SK-N-MC (cell line): Measurements from ENCODE around the gene LEFTY2.
"Not testable (repeated sequence)": the region's sequence is repeated elsewhere in the genome, so short reads cannot be mapped to it uniquely, and the experiment has no call there.

ENCODE experiments used
- DNase-seq: peaks from one replicate; pipeline ENCODE4 v3.0.0-alpha.2; 2011; ENCODE audit warnings: low read depth, low spot score
- H3K27ac ChIP-seq: fragments of 200-600 bp; sonication (generic); 2 replicates; pipeline ENCODE4 v1.5.1; 2016; ENCODE audit warnings: mixed run types
- H3K36me3 ChIP-seq: fragments of 200-600 bp; sonication (generic); 2 replicates; pipeline ENCODE4 v1.6.1; 2017; ENCODE audit warnings: antibody characterized with exemption, low read length, mixed read lengths; ENCODE audit not compliant: insufficient read depth
- H3K4me3 ChIP-seq: fragments of 200-600 bp; sonication (generic); 2 replicates; pipeline ENCODE4 v1.5.1; 2016
- H3K9ac ChIP-seq: fragments of 200-600 bp; sonication (generic); 2 replicates; pipeline ENCODE4 v1.8.0; 2017; ENCODE audit warnings: mixed run types, mixed read lengths; ENCODE audit not compliant: insufficient read length
- H3K9me3 ChIP-seq: fragments of 200-600 bp; sonication (generic); 2 replicates; pipeline ENCODE4 v1.6.1; 2017; ENCODE audit warnings: low read depth, mild to moderate bottlenecking, antibody characterized with exemption, low read length, moderate library complexity, mixed read lengths
- EZH2 ChIP-seq: fragments of 200-600 bp; sonication (generic); IDR thresholded peaks from one replicate; pipeline ENCODE4 v1.6.1; 2017; ENCODE audit warnings: antibody characterized with exemption
- FOXP2 ChIP-seq: optimal IDR thresholded peaks from 2 replicates; pipeline ENCODE3; 2011; ENCODE audit warnings: mild to moderate bottlenecking, moderate library complexity; ENCODE audit not compliant: insufficient read depth; ENCODE audit errors: extremely low read length, control extremely low read depth
- POLR2AphosphoS5 ChIP-seq: IDR thresholded peaks from 2 replicates; pipeline ENCODE4 v1.6.1; 2012; ENCODE audit warnings: mild to moderate bottlenecking, low read depth, low read length, borderline replicate concordance

The LEFTY2 gene, protein sequence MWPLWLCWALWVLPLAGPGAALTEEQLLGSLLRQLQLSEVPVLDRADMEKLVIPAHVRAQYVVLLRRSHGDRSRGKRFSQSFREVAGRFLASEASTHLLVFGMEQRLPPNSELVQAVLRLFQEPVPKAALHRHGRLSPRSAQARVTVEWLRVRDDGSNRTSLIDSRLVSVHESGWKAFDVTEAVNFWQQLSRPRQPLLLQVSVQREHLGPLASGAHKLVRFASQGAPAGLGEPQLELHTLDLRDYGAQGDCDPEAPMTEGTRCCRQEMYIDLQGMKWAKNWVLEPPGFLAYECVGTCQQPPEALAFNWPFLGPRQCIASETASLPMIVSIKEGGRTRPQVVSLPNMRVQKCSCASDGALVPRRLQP

DNA sequence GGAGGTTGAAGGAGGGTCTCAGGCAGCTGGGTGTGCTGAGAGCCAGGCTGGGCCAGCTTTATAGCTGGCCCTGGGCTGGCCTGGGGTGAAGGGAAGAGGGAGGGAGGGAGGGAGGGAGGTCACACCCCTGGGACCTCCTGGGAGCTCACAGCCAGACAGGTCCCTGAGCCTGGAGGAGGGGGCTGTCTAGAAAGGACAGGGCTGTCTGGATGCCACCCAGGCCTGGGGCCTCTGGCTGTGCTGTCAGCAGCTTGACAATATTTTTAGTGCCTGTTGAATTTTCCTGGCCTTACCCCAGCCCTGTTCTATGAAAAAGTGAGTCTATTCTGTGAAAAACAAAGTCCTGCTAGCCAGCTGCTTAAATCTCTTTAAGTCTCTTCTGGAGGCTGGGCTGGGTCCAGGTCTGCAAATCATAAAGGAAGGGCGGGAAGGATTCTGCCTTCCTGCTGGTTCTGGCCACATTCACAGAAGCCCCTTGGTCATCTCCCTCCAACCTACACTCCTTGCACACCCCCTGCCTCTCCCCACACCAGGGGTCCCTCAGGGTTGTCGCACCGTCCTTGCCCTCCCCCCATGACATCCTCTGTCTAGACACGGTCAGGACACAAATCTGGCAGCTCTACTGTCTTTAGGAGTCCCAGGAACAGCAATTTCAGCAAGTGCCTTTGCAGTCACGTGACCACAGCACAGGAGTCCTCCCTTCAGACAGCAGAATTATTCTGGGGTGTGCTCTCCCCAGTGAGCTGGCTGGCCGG lies at the start of gene LEFTY2:
Gene LEFTY2 (minus strand): TSS at position 34 of the 755 bp plus-strand sequence. CDS start 80 bp downstream, outside the sequence.
- no peak within 1 kb of the TSS for H3K27ac ChIP-seq
- no peak for DNase-seq

DNA sequence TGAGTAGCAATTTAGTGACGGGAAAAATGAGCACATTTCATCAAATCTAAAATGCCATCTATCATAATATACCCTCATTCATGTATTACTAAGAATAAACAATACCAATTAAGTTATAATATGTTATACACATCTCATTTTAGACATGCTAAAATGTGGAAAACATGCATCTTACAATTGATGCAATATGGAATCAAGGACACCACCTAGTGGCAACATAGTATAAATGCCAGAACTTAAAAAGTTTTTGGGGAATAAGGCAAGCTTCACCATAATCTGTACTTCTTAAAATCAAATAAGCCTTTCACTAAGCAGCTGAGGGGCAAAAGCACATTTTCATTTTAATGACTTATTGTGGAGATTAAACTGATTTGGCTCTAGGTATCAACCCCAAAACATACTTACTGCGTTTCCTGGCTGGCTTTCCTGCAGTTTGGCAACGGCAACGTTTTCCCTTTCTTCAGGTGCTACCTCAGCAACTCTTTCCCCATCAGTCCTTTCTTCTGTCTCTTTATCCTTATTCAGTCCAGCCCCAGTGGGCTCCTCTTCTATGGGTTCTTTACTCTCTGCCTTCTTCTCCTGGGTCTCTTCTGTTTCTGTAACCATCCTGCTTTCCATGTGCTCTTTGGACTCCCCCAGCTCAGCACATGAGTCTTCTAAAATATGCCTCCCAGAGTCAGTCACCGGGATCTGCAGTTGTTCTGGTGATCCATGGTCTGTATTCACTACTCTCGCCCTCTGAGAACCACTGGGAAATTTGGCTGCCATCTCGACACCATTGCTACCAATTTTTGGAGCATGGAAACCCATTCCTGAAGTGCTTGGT lies 46.7 kb upstream of the LEFTY2 start:
- TF ChIP-seq POLR2AphosphoS5 (no peak), EZH2 (no peak), FOXP2 (no peak)
- DNase-seq = no peak
- H3K9ac ChIP-seq = no peak overlapping the region
- H3K9me3 ChIP-seq = no peaks in the 10 kb centered on the region
- H3K4me3 ChIP-seq = no peak overlapping the region
- no peak overlapping the region for H3K27ac ChIP-seq
- peaks cover 92% of the 10 kb centered on the region for H3K36me3 ChIP-seq

More for the DNA sequence above, at the start of gene LEFTY2:
- no peak within 1 kb of the TSS for H3K4me3 ChIP-seq
- TF ChIP-seq POLR2AphosphoS5 (no peak), EZH2 (no peak), FOXP2 (no peak)
- H3K9me3 ChIP-seq = no peaks in the 10 kb centered on the region
- H3K36me3 ChIP-seq = no peaks in the 10 kb centered on the region
- no peak within 1 kb of the TSS for H3K9ac ChIP-seq

DNA sequence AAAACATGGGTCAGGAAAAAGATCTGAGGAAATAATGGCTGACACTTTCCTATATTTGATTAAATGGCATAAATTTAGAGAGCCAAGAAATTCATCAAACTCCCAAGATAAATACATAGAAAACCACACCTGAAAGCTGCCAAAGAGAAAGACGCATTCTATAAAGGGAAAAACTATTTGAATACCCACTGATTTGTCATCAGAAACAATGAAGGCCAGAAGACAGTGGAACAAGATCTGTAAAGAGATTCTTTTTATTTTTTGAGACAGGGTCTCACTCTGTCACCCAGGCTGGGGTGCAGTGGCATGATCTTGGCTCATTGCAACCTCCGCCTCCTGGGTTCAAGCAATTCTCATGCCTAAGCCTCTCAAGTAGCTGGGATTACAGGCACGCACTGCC lies 40.7 kb upstream of the LEFTY2 start:
- Histone ChIP-seq H3K36me3 (peaks cover 71% of the 10 kb centered on the region), H3K9me3 (peaks cover 12% of the 10 kb centered on the region), H3K27ac (no peak overlapping the region), H3K4me3 (no peak overlapping the region), H3K9ac (no peak overlapping the region)
- no peak for DNase-seq
- no peak for TF ChIP-seq EZH2
- TF ChIP-seq FOXP2 = no peak
- no peak for TF ChIP-seq POLR2AphosphoS5

DNA sequence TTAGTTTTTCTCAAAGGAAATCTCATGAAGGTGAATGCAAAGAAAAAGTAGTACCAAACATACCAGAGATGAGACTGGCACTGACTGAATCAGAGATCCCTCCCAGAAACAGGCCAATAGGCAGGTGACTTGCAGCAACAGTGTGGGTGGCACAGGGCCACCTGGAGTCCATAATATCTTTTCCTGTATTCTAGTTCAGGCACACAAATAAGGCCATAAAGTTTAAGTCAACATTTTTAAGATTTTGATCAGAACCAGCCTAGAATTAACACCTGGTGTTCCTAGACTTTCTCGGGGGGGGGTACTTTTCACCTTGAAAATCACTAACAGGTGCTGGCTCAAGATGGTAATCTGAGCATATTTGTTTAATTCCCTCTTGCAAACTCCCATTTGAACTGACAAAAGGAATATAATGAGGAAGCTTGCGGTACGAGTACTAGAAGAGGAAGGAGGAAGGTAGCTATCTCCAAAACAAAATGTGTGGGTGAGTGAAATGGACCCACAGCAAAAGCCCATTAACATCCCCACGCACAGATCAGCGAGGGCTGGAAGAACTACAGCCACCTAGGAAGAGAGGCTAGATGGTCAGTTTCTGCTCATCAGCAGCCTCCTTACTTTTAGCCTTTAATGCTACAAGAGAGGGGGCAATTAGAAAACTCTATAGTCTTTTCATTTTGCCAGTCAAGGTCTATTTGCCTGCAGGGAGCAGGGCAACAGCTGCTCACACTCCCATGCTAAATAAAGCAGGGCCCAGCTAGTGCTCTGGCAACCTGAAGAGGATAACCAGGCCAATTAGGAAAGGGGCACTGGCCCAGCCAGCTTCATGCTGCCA lies 39.2 kb upstream of the LEFTY2 start:
- Histone ChIP-seq H3K9ac (no peak overlapping the region), H3K9me3 (peaks cover 12% of the 10 kb centered on the region), H3K27ac (no peak overlapping the region), H3K4me3 (no peak overlapping the region), H3K36me3 (peaks cover 56% of the 10 kb centered on the region)
- TF ChIP-seq EZH2 (no peak), FOXP2 (no peak), POLR2AphosphoS5 (no peak)
- no peak for DNase-seq

DNA sequence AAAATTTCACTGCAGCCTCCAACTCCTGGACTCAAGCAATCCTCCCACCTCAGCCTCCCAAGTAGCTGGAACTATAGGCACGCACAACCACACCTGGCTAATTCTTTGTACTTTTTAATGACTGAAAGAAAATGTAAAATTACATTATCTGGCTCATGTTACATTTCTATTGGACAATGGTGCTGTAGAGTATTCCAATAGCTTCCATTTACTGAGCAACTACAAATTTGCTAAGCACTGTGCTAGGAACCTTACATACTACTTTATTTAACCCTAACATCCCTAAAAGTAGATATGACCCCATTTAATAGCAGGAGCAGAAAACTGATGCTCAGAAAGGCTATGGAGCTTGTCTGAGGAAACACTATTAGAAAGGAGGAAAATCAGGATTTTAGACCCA lies 38.4 kb upstream of the LEFTY2 start:
- H3K36me3 ChIP-seq = peaks cover 48% of the 10 kb centered on the region
- peaks cover 12% of the 10 kb centered on the region for H3K9me3 ChIP-seq
- TF ChIP-seq FOXP2 (no peak), EZH2 (no peak), POLR2AphosphoS5 (no peak)
- H3K27ac ChIP-seq = no peak overlapping the region
- DNase-seq = no peak
- H3K4me3 ChIP-seq = no peak overlapping the region
- H3K9ac ChIP-seq = no peak overlapping the region

DNA sequence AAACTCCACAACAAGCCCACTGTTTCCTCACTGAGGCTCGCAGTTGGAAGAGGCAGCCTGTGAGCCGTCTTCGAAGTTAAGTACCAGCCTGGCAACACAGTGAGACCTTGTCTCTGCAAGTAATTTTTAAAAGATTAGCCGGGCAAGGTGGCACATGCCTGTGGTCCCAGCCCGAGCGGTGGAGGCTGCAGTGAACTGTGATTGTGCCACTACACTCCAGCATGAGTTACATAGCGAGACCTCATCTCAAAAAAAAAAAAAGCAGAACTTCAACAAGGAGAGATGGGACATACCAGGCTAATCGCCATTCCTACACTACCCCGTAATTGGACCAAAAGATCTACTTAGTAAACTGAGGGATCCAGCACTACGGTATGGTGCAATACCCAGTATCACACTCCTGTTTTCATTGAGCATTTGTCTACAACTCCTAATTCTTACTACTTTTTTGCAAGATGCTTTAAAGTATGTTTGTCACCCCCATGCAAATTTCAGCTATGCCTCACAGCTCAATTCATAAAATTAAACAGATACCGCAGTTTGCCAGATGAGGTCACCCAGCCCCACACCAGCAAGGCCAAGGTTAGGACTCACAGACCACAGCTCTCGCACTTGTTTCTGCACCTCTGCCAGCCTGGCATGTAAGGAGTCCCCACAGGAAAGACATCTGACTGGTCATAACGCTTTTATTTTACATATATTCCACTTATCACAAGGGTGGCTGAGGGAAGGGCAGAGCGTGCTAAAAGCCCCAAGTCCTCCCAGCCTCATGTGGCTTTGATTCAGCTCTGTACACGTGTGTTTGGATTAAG lies 37.1 kb upstream of the LEFTY2 start:
- TF ChIP-seq POLR2AphosphoS5 (no peak), FOXP2 (no peak), EZH2 (no peak)
- H3K4me3 ChIP-seq = no peak overlapping the region
- H3K27ac ChIP-seq = no peak overlapping the region
- peaks cover 12% of the 10 kb centered on the region for H3K9me3 ChIP-seq
- H3K9ac ChIP-seq = no peak overlapping the region
- no peak for DNase-seq
- peaks cover 36% of the 10 kb centered on the region for H3K36me3 ChIP-seq

DNA sequence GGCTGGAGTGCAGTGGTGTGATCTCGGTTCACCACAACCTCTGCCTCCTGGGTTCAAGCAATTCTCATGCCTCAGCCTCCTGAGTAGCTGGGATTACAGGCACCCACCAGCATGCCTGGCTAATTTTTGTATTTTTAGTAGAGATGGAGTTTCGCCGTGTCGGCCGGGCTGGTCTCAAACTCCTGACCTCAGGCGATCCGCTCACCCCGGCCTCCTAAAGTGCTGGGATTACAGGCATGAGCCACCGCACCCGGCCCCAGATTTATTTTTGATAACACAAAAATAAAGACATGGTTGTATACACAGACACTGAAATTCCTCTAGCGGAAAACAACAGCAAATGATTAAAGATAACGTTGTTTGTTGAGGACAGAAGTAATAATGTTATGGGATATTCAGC lies 34.1 kb upstream of the LEFTY2 start:
- DNase-seq, H3K9ac ChIP-seq: not testable (repeated sequence)

DNA sequence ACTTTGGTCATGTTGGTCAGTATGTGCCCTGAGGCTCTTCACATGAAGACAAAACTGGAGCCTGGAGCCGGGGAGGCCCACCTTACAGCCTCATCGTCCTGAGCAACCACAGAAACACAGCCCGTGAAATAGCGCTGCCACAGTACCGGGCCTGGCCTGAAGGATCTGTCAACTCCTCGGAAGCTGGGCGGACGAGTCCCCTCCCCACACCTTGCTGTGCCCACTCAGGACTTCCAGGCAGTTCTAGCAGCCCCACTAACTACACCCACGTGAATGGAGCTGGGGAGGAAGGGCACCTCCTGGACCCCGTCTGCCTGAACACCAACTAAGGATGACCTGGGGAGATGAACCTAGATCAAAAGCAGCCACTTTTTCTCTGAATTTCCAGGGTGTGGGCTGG lies 33.4 kb upstream of the LEFTY2 start:
- no peak for DNase-seq
- Histone ChIP-seq H3K4me3 (no peak overlapping the region), H3K9ac (no peak overlapping the region), H3K9me3 (no peaks in the 10 kb centered on the region), H3K36me3 (peaks cover 1% of the 10 kb centered on the region), H3K27ac (no peak overlapping the region)
- TF ChIP-seq POLR2AphosphoS5 (no peak), FOXP2 (no peak), EZH2 (no peak)

More for the DNA sequence above, 34.1 kb upstream of the LEFTY2 start:
- H3K4me3 ChIP-seq, H3K36me3 ChIP-seq, H3K9me3 ChIP-seq, H3K27ac ChIP-seq: not testable (repeated sequence)
